22Rv1 (cell line): ENCODE results near the gene RERE.

Source experiments
- CTCF ChIP-seq: fragments of 450-650 bp; IDR thresholded peaks from 2 replicates; pipeline ENCODE4 v1.5.1; 2017; ENCODE audit warnings: mild to moderate bottlenecking
- ZFX ChIP-seq: fragments of 450-650 bp; IDR thresholded peaks from 2 replicates; pipeline ENCODE4 v1.6.1; 2017; ENCODE audit warnings: antibody characterized with exemption, borderline replicate concordance

GRCh38 chr1:8702472-8702849 is 115.0 kb downstream of the RERE start:
- TF ChIP-seq CTCF, result no peak
- no peak for TF ChIP-seq ZFX
